ENCODE results near the gene TTC7B.

Gene TTC7B

GRCh38 chr14:90612801-90613200, 203.4 kb downstream of the TTC7B start:
- DNase-seq: no peak

- no peak for DNase-seq
Measured at GRCh38 chr14:90611936-90612335, 204.3 kb downstream of the TTC7B start.

GRCh38 chr14:90611501-90611900, 204.7 kb downstream of the TTC7B start:
- no peak for DNase-seq

GRCh38 chr14:90610346-90611040, 205.7 kb downstream of the TTC7B start:
- peak; percentile 59 for DNase-seq

GRCh38 chr14:90609376-90609775, 206.9 kb downstream of the TTC7B start:
- DNase-seq: no peak

- DNase-seq: peak; percentile 34
Measured at GRCh38 chr14:90608929-90609341, 207.3 kb downstream of the TTC7B start.

GRCh38 chr14:90608281-90608680, 207.9 kb downstream of the TTC7B start:
- DNase-seq: no peak

GRCh38 chr14:90607141-90607540, 209.1 kb downstream of the TTC7B start:
- no peak for DNase-seq

- DNase-seq: no peak
Measured at GRCh38 chr14:90606434-90606833, 209.8 kb downstream of the TTC7B start.

- DNase-seq: no peak
Measured at GRCh38 chr14:90605430-90605829, 210.8 kb downstream of the TTC7B start.

- DNase-seq: no peak
Measured at GRCh38 chr14:90604356-90604755, 211.9 kb downstream of the TTC7B start.

GRCh38 chr14:90603841-90604240, 212.4 kb downstream of the TTC7B start:
- no peak for DNase-seq

- DNase-seq: no peak
Measured at GRCh38 chr14:90603336-90603735, 212.9 kb downstream of the TTC7B start.

GRCh38 chr14:90602088-90602687, 214.0 kb downstream of the TTC7B start:
- DNase-seq: no peak

GRCh38 chr14:90601563-90601962, 214.7 kb downstream of the TTC7B start:
- DNase-seq: no peak

GRCh38 chr14:90600619-90601018, 215.6 kb downstream of the TTC7B start:
- no peak for DNase-seq

- DNase-seq: no peak
Measured at GRCh38 chr14:90599748-90600507, 216.3 kb downstream of the TTC7B start.

GRCh38 chr14:90599339-90599738, 216.9 kb downstream of the TTC7B start:
- no peak for DNase-seq

- no peak for DNase-seq
Measured at GRCh38 chr14:90597961-90598360, 218.3 kb downstream of the TTC7B start.

- no peak for DNase-seq
Measured at GRCh38 chr14:90596733-90597132, 219.5 kb downstream of the TTC7B start.

GRCh38 chr14:90593254-90594040, 222.8 kb downstream of the TTC7B start:
- no peak for DNase-seq

- no peak for DNase-seq
Measured at GRCh38 chr14:90592655-90593054, 223.6 kb downstream of the TTC7B start.

GRCh38 chr14:90587918-90588317, 228.3 kb downstream of the TTC7B start:
- no peak for DNase-seq
